GM12878 (cell line): ENCODE results near the gene LDLRAD4. TPM values are rescaled to one million over a fixed set of nuclear protein-coding genes. Genes with fewer than 3 reads are reported as not detected.

Source experiments
- CEBPB ChIP-seq, 2 experiments: fragments of 150-350 bp in 1 of 2; IDR thresholded peaks; 2 replicates each; pipeline ENCODE4 v1.6.1; 2012 to 2014; ENCODE audit warnings: low read depth in 2 of 2, low read length in 2 of 2, borderline replicate concordance in 1 of 2, inconsistent platforms in 1 of 2
- CTCF ChIP-seq, 3 experiments: IDR thresholded peaks in 2 of 3; conservative IDR thresholded peaks in 1 of 3; 2 replicates each; pipeline ENCODE4 v1.5.1; 2011; ENCODE audit warnings: low read depth in 3 of 3, low read length in 3 of 3, mild to moderate bottlenecking in 3 of 3, control low read depth in 2 of 3, moderate library complexity in 2 of 3, inconsistent platforms in 1 of 3, mixed read lengths in 1 of 3; ENCODE audit not compliant: control insufficient read depth in 2 of 3, insufficient read depth in 1 of 3; ENCODE audit errors: extremely low read depth in 1 of 3
- E2F8 ChIP-seq: fragments of 450-650 bp; IDR thresholded peaks from 2 replicates; pipeline ENCODE4 v1.6.1; 2018; ENCODE audit warnings: mild to moderate bottlenecking, low read depth, moderate library complexity; ENCODE audit not compliant: partially characterized antibody
- EZH2 ChIP-seq: IDR thresholded peaks from 2 replicates; pipeline ENCODE4 v1.6.1; 2012; ENCODE audit warnings: low read depth, mild to moderate bottlenecking, control low read depth, inconsistent platforms, low read length, borderline replicate concordance; ENCODE audit not compliant: control insufficient read depth
- IRF3 ChIP-seq: fragments of 450-650 bp; IDR thresholded peaks from 2 replicates; pipeline ENCODE4 v1.6.1; 2014; ENCODE audit warnings: mild to moderate bottlenecking
- NFXL1 ChIP-seq: fragments of 450-650 bp; IDR thresholded peaks from 2 replicates; pipeline ENCODE4 v1.6.1; 2017; ENCODE audit warnings: antibody characterized with exemption, mild to moderate bottlenecking, borderline replicate concordance
- NFYA ChIP-seq: IDR thresholded peaks from 2 replicates; pipeline ENCODE4 v1.6.1; 2011; ENCODE audit warnings: low read depth, mild to moderate bottlenecking, low read length, improper control_type of control experiment, borderline replicate concordance
- NR2C1 ChIP-seq: fragments of 450-650 bp; IDR thresholded peaks from 2 replicates; pipeline ENCODE4 v1.6.1; 2017; ENCODE audit warnings: antibody characterized with exemption, mild to moderate bottlenecking, moderate library complexity
- NRF1 ChIP-seq: conservative IDR thresholded peaks from 2 replicates; pipeline ENCODE4 v1.6.1; 2011; ENCODE audit warnings: mild to moderate bottlenecking, low read depth, low read length, improper control_type of control experiment
- PML ChIP-seq: IDR thresholded peaks from 2 replicates; pipeline ENCODE4 v1.6.1; 2012; ENCODE audit warnings: low read length, inconsistent platforms
- POU2F2 ChIP-seq: IDR thresholded peaks from 3 replicates; pipeline ENCODE4 v1.6.1; 2011; ENCODE audit warnings: low read depth, mild to moderate bottlenecking, low read length, borderline replicate concordance
- RUNX3 ChIP-seq: IDR thresholded peaks from 2 replicates; pipeline ENCODE4 v1.6.1; 2012; ENCODE audit warnings: low read length, inconsistent platforms
- SMAD5 ChIP-seq: IDR thresholded peaks from 2 replicates; pipeline ENCODE4 v1.6.1; 2016; ENCODE audit warnings: antibody characterized with exemption, low read depth
- SREBF1 ChIP-seq: IDR thresholded peaks from 2 replicates; pipeline ENCODE4 v1.6.1; 2012; ENCODE audit warnings: mild to moderate bottlenecking, low read length
- STAT3 ChIP-seq: IDR thresholded peaks from 2 replicates; pipeline ENCODE4 v1.6.1; 2011; ENCODE audit warnings: low read depth, low read length, improper control_type of control experiment
- SUZ12 ChIP-seq: fragments of 200-600 bp; sonication (generic); IDR thresholded peaks from one replicate; pipeline ENCODE4 v1.6.1; 2018; ENCODE audit warnings: antibody characterized with exemption, mild to moderate bottlenecking; ENCODE audit not compliant: unreplicated experiment
- YY1 ChIP-seq: IDR thresholded peaks from 2 replicates; pipeline ENCODE4 v1.6.1; 2011; ENCODE audit warnings: low read depth, mild to moderate bottlenecking, low read length
- ZBTB4 ChIP-seq: fragments of 450-650 bp; formaldehyde crosslinking; IDR thresholded peaks from 2 replicates; pipeline ENCODE4 v1.4.0; 2022; ENCODE audit warnings: mild to moderate bottlenecking, moderate library complexity
- ZNF622 ChIP-seq: fragments of 450-650 bp; IDR thresholded peaks from 2 replicates; pipeline ENCODE4 v1.6.1; 2017; ENCODE audit warnings: mild to moderate bottlenecking, inconsistent platforms
- polyA plus RNA-seq, 11 experiments: library from polyadenylated mRNA; depleted of rRNA in 4 of 11; unstranded in 6 of 11; stranded (reverse) in 5 of 11; fragments of >200 nt; fragmentation: Nextera tagmentation in 4 of 11; fragmentation: Illumina TruSeq in 1 of 11; extraction: Ambion mirVana in 4 of 11; extraction: Trizol in 1 of 11; gene quantifications; 1 replicate in 1 of 11; 2 replicates in 10 of 11; pipeline versions ENCODE4 v1.2.1 to v1.2.3, GENCODE V29; 2011 to 2016; ENCODE audit warnings: inconsistent platforms in 2 of 11, missing spikeins in 2 of 11, low read depth in 1 of 11
- total RNA-seq, 4 experiments: library from RNA; depleted of rRNA in 3 of 4; stranded (reverse); fragments of >200 nt in 3 of 4; fragmentation: Illumina TruSeq in 1 of 4; extraction: Trizol in 1 of 4; gene quantifications; 2 replicates each; pipeline versions ENCODE4 v1.2.1 to v1.2.3, GENCODE V29; 2013 to 2021

Gene LDLRAD4
- total and polyA plus RNA-seq, 10 of the 15 experiments (the other 5 are each of a cell fraction or from before 2014, with no cell fraction given): 2.7 to 16.8 (median 11.2) TPM

- TF ChIP-seq STAT3: no peak
- peak; percentile 95 for TF ChIP-seq POU2F2
- 0 out of 6 replicates have a peak, but pooled peaks of 1 of the 3 experiments have one; percentile 7 for TF ChIP-seq CTCF (IDR thresholded peaks at IDR 0.05 in 2 of 3, conservative IDR thresholded peaks at IDR 0.05 in 1 of 3; ENCODE audit: control insufficient read depth in 2 of 3, extremely low read depth in 1 of 3, insufficient read depth in 1 of 3, low read depth in 3 of 3, low read length in 3 of 3)
- TF ChIP-seq PML: peak; percentile 44; the same call in 1 of the 2 replicates
- no peak for TF ChIP-seq E2F8
- TF ChIP-seq NR2C1: no peak
- TF ChIP-seq ZNF622: no peak
- TF ChIP-seq SUZ12: no peak
- TF ChIP-seq NRF1: no peak
- no peak for TF ChIP-seq EZH2
- no peak for TF ChIP-seq IRF3
- 0 out of 2 replicates have a peak, but pooled peaks have one; percentile 11 for TF ChIP-seq YY1
- peak; percentile 85; the same call in 1 of the 2 replicates for TF ChIP-seq SMAD5
- peak; percentile 90 for TF ChIP-seq RUNX3
- no peak for TF ChIP-seq NFYA
- TF ChIP-seq NFXL1: no peak
- no peak for TF ChIP-seq ZBTB4 (CRISPR knock-in tag)
- TF ChIP-seq SREBF1: no peak
- TF ChIP-seq CEBPB (IDR thresholded peaks at IDR 0.05; ENCODE audit: borderline replicate concordance in 1 of 2, low read depth in 2 of 2, low read length in 2 of 2): no peak
Measured at GRCh38 chr18:13566941-13567746, 348.6 kb downstream of the LDLRAD4 start (continued).
